Measurements from ENCODE around the gene EXOC6B.
"Not testable (repeated sequence)": the region's sequence is repeated elsewhere in the genome, so short reads cannot be mapped to it uniquely, and the experiment has no call there.

EXOC6B gene

DNA sequence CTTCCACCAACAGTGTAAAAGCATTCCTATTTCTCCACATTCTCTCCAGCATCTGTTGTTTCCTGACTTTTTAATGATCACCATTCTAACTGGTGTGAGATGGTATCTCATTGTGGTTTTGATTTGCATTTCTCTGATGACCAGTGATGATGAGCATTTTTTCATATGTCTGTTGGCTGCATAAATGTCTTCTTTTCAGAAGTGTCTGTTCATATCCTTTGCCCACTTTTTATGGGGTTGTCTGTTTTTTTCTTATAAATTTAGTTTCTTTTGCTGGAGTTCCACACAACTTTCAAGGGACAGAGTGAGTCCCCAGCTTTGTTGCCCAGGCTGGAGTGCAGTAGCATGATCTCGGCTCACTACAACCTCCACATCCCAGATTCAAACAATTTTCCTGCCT, 270.5 kb downstream of the EXOC6B start:
- DNase-seq (ENCODE audit: low read depth in 2 of 3, low spot score in 1 of 3): not testable (repeated sequence)

DNA sequence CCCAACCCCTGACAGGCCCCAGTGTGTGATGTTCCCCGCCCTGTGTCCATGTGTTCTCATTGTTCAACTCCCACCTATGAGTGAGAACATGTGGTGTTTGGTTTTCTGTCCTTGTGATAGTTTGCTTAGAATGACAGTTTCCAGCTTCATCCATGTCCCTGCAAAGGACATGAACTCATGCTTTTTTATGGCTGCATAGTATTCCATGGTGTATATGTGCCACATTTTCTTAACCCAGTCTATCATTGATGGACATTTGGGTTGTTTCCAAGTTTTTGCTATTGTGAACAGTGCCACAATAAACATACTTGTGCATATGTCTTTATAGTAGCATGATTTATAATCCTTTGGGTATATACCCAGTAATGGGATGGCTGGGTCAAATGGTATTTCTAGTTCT, 270.9 kb downstream of the EXOC6B start:
- not testable (repeated sequence) for DNase-seq (ENCODE audit: low read depth in 2 of 3, low spot score in 1 of 3)

DNA sequence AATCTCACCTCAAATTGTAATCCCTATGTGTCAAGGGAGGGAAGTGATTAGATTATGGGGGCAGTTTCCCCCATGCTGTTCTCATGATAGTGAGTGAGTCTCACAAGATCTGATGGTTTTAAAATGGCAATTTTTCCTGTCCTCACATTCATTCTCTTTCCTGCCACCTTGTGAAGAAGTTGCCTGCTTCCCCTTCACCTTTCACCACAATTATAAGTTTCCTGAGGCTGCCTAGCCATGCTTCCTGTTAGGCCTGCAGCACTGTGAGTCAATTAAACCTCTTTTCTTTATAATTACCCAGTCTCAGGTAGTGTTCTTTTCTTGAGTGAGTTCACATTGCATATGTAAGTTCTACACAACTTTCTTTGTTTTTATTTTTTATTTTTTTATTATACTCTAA, 271.5 kb downstream of the EXOC6B start:
- no peak for DNase-seq (ENCODE audit: low read depth in 2 of 3, low spot score in 1 of 3)

DNA sequence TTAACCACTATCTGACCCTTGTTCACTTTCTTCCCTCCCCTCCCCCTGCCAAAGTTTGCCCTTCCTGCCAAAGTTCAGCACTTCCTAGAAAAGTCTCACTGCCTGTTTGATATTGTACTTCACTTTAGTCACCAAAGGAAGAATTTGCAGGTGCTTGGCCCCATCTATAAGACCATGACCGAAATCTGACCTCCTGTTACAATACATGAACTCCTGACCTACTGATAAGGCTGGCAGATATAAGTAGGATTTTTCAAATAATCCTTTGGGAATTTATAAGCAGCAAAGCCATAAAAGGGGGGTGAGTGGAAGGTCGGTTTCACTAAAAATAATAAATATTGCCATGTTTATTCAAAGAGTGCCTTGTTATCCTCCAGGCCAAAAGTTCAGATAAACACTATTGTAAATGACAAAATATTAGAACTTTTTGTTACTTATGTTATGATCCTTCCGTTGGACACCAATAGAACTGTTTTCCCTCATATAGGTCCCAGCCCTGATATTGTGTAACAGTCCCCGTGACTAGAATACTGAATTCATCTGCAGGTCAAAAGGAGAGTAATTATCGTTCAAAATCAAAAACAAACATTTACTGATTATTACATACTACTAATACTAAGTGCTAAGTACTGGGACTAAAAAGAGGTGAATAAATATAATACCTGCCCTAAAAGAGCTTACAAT, 277.6 kb downstream of the EXOC6B start:
- no peak for DNase-seq (ENCODE audit: low read depth in 2 of 3, low spot score in 1 of 3)

DNA sequence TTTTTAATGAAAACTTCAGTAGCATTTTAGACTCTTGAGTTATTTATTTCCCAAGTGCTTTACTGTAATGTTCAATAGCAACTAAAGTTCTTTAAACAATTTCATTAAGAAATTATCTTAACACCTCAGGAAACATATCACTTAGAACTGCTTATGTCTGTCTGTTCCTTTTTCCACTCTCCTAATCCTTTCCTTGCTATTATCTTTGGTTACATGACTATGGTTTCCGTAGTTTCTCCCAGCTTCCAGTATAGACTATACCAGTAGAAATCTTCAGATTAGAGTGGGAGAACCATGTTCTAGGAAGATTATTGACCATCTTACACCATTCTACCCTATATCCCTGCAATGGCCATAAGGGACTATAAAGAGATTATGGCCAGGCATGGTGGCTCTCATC, 280.0 kb downstream of the EXOC6B start:
- DNase-seq (ENCODE audit: low read depth in 2 of 3, low spot score in 1 of 3): no peak

DNA sequence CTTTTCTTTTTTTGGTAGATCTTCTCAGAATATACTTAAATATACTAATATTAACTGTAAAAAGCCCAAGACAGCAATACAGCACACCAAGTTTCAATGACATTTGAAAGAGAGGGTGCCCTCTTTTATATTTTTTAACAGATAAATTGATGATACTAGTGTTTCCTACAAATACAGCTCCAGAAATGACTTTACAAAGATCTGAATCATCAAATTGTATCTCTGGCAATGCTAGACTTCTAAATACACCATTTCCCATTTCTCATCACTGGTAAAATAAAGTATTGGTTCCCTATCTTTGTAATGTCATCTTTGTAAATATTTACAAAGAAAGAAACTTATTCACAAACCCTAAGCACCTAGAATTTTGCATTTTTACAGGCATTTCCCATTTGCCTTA, 281.3 kb downstream of the EXOC6B start:
- DNase-seq (ENCODE audit: low read depth in 2 of 3, low spot score in 1 of 3): no peak

DNA sequence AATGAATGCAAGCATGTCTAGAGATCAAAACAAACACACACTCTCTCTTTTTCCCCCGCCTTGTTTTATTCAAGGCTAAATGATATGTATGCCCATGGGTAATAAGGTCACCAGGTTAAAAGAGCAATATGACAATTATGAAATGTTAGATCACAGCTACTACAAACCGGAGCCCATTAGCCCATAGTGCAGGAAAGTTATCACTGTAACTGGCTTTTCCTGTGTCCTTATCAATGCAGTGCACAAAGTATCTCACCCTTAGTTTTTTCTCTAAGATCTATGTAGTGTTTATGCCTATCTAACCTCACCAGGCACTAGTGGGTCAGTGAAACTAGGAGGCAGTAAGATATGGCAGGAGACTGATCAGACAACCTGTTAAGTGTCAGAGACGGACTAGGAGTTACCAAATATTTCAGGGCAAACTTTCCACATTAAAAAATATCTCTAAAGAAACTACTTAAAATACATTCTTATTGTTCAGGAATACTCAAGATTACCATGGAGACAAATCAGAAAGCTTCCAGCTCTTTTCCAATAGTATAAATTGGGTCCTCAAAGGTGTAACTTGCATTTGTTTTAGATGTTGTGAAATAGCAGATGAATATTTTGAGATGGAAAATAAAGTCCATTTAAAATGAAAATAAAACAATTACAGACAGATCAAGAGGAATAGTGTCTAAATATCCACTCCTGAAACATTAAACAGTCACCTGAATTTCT, 282.2 kb downstream of the EXOC6B start:
- DNase-seq (ENCODE audit: low read depth in 2 of 3, low spot score in 1 of 3): no peak

DNA sequence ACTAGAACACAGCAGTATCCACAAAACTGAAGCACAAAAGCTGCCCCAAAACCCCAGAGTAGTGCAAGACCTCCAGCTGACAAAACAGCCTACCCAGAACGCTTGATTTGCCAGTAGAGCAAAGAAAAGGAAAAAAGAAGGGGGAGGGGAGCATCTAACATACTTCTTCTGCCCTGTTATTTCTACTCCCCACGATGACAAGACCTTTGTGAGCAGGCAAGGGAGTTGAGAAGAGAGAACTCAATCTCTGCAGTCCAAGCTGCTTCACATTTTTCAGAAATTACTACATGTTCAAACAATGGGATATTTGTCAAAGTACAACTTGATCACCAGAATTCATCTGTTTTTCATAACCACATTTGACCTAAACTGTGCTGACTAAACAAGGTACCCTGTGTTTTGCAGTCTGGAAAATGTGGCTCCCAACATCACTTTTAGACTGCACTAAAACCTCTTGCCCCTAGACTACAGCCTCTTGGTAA, 286.7 kb downstream of the EXOC6B start:
- no peak for DNase-seq (ENCODE audit: low read depth in 2 of 3, low spot score in 1 of 3)

DNA sequence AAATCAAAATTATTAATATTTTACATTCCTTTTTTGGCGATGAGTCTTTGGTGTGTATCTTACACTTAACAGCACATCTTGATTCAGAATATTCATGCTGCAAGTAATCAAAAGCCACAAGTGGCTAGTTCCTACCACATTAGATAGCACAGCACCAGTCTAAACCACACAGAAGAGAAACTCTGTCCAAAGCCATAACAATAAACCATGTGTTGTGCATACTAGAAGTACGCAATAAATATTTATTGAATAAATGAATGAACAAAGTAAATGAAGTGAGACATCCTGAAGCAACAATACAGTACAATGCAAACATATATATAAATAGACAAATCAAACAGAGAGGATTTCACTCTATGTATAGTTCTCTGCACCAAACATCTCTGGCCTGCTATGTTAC, 287.3 kb downstream of the EXOC6B start:
- no peak for DNase-seq (ENCODE audit: low read depth in 2 of 3, low spot score in 1 of 3)

DNA sequence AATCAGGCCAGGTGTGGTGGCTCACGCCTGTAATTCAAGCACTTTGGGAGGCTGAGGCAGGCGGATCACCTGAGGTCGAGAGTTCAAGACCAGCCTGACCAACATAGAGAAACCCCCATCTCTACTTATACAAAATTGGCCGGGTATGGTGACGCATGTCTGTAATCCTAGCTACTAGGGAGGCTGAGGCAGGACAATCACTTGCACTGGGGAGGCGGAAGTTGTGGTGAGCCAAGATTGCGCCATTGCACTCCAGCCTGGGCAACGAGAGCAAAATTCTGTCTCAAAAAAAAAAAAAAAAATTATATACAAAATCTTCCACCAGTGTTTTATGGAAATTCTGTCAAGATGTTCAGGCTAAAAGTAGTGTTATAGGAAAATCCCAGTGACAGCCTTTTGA, 290.2 kb downstream of the EXOC6B start:
- DNase-seq (ENCODE audit: low read depth in 2 of 3, low spot score in 1 of 3): not testable (repeated sequence)

DNA sequence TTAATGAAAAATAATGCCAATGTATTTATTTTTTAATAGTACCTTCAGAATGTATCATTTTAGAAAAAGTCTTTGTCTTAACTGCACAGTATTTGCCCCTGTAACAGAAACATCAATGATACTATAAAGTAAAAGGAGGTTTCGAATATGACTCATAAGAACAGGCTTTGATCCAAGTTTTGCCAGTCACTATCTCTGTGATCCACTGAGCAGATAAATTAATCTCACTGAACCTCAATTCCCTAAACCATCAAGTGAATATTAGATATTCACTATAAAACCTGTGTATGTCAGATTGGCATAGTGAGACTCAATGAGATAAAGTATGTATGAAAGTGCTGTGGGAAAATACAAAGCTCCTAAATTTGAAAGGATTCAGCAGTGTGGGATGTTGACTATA, 292.1 kb downstream of the EXOC6B start:
- DNase-seq (ENCODE audit: low read depth in 2 of 3, low spot score in 1 of 3): no peak

DNA sequence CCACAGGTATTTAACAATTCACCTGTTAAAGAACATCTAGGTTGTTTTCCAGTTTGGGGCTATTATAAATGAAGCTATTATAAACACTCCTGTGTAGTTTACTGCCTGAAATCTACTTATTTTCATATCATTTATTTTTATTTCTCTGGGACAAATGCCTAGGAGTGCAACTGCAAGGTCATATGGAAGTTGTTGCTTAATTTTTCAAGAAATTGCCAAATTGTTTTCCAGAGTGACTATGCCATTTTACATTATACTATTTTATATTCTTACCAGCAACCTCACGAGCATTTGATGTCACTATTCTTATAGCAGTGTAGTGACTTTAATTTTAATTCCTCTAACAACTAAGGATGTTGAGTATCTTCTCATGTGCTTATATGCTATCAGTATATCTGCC, 298.4 kb downstream of the EXOC6B start:
- DNase-seq (ENCODE audit: low read depth in 2 of 3, low spot score in 1 of 3): no peak

DNA sequence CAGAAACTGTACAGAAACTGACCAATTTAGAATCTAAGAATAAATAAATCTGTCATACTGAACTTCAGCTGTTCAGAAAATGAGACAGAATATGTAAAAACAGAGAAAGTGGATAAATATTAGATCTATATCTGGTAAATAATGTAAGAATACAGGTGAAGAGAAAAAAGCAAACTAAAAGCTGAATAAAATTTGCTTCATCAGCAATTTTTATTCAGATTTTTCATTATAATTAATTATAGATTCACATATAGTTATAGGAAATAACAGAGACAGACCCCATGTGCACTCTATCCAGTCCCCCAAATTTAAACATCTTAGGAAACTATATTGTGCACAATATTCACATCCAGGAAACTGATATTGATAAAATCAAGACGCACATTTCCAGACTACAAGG, 299.2 kb downstream of the EXOC6B start:
- DNase-seq (ENCODE audit: low read depth in 2 of 3, low spot score in 1 of 3): no peak

DNA sequence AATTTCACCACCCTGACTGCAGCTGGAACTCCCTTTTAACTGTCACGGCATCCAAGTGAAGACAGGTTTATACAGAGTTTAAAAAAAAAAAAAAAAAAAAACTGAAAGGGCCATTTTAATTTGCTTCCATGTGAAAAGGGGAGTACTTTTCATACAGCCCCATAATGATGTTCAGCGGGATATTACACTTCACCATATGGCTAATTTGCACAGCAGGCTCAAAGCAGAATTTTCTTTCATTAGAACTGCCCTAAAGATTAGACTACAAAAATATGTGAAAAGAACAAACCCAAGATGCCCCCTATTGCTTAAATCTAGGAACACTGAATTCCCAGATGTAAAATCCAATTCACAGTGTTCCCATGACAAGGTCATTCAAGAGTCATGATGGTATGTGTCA, 301.8 kb downstream of the EXOC6B start:
- DNase-seq (ENCODE audit: low read depth in 2 of 3, low spot score in 1 of 3): no peak

DNA sequence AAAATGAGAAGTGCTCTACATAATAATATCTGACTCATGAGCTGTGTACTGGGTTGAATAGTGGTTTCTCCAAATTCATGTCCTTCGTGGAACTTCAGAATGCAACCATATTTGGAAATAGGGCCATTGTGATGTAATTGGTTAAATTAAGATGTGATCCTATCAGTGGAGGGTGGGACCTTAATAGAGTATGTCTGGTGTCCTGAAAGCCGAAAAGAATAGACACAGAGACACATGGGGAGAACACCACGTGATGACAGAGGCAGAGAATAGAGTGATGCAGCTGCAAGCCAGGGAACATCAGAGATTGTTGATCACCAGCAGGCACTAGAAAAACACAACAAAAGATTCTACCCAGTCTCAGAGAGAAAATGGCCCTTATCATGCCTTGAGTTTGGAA, 310.1 kb downstream of the EXOC6B start:
- DNase-seq (ENCODE audit: low read depth in 2 of 3, low spot score in 1 of 3): no peak

DNA sequence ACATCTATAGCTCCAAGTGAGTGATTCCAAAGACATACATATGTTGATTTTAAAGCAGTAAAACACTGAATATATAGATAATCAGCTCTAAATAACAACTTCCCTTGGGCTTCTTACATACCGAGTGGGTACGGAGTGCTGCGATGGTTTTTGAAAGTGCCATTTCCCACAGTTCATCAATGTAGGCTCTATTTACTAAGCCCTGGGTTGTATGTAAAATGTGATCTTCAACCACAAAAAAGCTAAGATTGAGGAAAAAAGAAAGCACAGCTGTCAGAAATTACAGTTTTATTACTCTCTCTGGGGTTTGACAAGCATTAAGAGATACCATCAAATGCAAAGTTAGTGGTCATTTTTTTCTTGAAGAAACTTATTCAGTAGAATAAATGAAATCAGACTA, 312.8 kb downstream of the EXOC6B start:
- DNase-seq (ENCODE audit: low read depth in 2 of 3, low spot score in 1 of 3): no peak

DNA sequence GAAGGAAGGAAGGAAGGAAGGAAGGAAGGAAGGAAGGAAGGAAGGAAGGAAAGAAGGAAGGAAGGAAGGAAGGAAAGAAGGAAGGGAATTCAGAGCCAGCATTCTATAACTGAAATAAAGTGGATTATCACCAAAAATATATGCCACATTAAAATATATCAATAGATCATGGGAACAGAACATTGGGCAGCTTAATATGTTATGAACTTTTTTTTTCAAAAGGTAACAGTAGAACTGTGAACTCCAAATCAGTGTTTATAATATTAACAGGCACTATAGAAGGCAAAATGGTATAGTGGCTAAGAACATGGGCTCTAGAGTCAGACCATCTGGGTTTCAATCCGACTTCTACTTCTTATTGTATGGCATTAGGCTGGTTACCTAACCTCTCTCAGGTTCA, 313.5 kb downstream of the EXOC6B start:
- no peak for DNase-seq (ENCODE audit: low read depth in 2 of 3, low spot score in 1 of 3)

DNA sequence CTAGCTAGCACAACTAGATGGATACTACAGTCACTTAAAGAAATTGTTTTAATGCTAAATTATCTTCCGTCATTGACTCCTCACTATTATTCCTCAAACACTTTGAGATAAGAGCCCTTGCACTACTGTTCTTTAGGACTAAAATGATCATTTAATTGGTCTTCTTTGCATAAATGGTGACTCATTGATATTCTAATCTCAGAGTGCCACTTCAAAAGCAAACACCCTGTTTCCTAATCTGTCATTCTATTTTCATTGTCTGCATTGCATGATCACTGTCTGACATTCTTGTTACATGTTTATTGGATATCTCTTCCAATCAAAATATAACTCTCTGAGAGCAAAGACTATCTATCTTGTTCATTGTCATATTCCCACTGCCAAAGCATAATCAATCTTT, 313.9 kb downstream of the EXOC6B start:
- DNase-seq (ENCODE audit: low read depth in 2 of 3, low spot score in 1 of 3): no peak

DNA sequence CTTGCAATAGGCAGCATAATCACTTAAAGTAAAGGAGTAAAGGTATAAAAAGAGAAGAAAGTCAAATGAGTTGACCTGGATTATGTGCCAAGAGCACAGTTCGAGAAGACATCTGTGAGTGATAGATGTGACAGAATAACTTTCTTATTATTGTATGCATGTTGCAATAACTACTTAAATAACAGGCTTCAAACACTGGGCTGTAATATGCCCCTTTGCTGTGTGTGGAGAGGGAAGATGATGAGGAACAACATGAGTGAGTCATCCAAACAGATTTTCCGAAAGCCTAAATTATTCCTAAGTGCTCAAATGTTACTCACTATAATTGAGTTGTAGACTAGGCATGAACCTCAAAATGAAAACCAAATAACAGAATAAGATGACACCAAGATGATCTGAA, 328.1 kb downstream of the EXOC6B start:
- DNase-seq (ENCODE audit: low read depth in 2 of 3, low spot score in 1 of 3): no peak

DNA sequence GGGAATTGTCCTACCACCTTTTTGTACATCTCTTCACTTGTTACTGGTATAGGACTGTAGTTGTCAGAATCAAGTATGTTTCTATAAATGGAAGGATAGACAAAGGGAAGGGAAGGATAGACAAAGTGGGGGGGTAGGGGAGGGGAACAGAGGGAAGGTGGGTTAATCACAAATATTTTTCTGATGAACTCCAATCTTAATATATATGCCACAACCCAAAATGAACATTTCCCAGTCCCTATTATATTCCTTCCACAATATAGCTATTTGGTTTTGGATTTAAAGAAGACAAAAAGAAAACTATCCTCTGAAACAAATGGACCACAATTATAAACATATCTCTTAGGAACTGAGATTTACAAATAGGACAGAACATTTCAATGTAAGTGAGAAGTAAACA, 329.4 kb downstream of the EXOC6B start:
- DNase-seq (ENCODE audit: low read depth in 2 of 3, low spot score in 1 of 3): no peak

DNA sequence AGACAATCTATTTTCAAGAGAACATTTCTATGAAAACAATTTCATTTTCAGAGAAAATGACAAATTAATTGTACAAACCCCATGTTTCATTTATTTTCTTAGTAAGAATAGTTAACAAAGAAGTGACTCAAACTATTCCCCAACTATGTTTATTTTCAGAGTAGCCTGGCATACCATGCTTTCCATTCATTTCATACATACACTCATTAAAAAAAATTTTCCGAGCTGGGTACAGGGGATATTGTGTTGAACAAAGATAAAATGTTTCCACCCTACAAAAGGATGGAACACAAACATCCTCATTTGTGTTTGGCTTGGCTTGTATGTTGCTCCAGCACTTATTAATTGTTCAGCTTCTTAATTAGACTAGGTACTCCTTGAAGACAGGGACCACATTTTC, 331.4 kb downstream of the EXOC6B start:
- no peak for DNase-seq (ENCODE audit: low read depth in 2 of 3, low spot score in 1 of 3)

DNA sequence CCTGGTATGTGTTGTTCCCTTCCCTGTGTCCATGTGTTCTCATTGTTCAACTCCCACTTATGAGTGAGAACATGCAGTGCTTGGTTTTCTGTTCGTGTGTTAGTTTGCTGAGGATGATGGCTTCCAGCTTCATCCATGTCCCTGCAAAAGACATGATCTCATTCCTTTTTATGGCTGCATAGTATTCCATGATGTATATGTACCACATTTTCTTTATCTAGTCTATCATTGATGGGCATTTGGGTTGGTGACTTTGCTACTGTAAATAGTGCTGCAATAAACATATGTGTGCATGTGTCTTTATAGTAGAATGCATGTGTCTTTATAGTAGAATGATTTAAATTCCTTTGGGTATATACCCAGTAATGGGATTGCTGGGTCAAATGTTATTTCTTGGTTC, 341.2 kb downstream of the EXOC6B start:
- DNase-seq (ENCODE audit: low read depth in 2 of 3, low spot score in 1 of 3): not testable (repeated sequence)

DNA sequence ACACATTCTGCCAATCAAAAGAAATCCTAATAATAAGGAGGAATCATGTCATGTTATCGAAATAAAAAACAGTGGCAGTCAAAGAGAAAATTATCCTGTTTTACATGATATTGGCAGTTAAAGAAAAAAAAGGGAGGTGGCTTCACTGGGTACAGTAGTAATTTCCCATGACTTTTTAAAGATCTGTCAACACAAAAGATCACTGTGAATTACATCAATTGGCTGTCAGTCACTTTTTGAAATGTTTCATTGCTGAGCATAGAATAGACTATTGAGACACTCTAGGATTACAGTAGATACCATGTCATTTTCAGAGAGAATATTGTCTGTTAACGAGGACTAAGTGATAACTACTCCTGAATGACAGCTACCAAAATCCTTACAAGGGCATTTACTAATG, 342.5 kb downstream of the EXOC6B start:
- DNase-seq (ENCODE audit: low read depth in 2 of 3, low spot score in 1 of 3): no peak
